ENCODE measurements around the gene CCL26.
"Not testable (repeated sequence)": the region's sequence is repeated elsewhere in the genome, so short reads cannot be mapped to it uniquely, and the experiment has no call there.

The CCL26 gene

GRCh38 chr7:75772081-75773077 lies at the start of gene CCL26:
CCL26 (minus strand) TSS chr7:75772211; CDS start chr7:75772176, 35 bp downstream.
- DNase-seq = no peak

GRCh38 chr7:75820688-75821087 lies 48.7 kb upstream of the CCL26 start:
- DNase-seq = no peak

- DNase-seq = no peak
Observed at GRCh38 chr7:75819711-75820110, 47.7 kb upstream of the CCL26 start.

GRCh38 chr7:75818472-75818871 lies 46.5 kb upstream of the CCL26 start:
- no peak for DNase-seq

GRCh38 chr7:75817116-75817515 lies 45.1 kb upstream of the CCL26 start:
- DNase-seq = no peak

- DNase-seq = no peak
Observed at GRCh38 chr7:75815418-75816064, 43.5 kb upstream of the CCL26 start.

- DNase-seq = no peak
Observed at GRCh38 chr7:75814407-75814947, 42.5 kb upstream of the CCL26 start.

- DNase-seq = no peak
Observed at GRCh38 chr7:75813781-75814236, 41.8 kb upstream of the CCL26 start, which contains the start of gene CCL24. CCL24 (minus strand) TSS chr7:75813806; CDS start chr7:75813715, 91 bp downstream.

- DNase-seq = no peak
Observed at GRCh38 chr7:75813084-75813483, 41.1 kb upstream of the CCL26 start.

GRCh38 chr7:75811894-75812678 lies 40.1 kb upstream of the CCL26 start:
- no peak for DNase-seq

- DNase-seq = no peak
Observed at GRCh38 chr7:75809396-75809795, 37.4 kb upstream of the CCL26 start.

- no peak for DNase-seq
Observed at GRCh38 chr7:75808106-75808505, 36.1 kb upstream of the CCL26 start.

GRCh38 chr7:75807452-75807851 lies 35.4 kb upstream of the CCL26 start:
- DNase-seq = no peak

- DNase-seq = no peak
Observed at GRCh38 chr7:75806560-75807307, 34.7 kb upstream of the CCL26 start.

- no peak for DNase-seq
Observed at GRCh38 chr7:75804705-75805104, 32.7 kb upstream of the CCL26 start.

- DNase-seq = no peak
Observed at GRCh38 chr7:75804004-75804403, 32.0 kb upstream of the CCL26 start.

- no peak for DNase-seq
Observed at GRCh38 chr7:75802552-75802821, 30.5 kb upstream of the CCL26 start.

- DNase-seq = peak; percentile 5
Observed at GRCh38 chr7:75798770-75799169, 26.8 kb upstream of the CCL26 start.

- no peak for DNase-seq
Observed at GRCh38 chr7:75796420-75796819, 24.4 kb upstream of the CCL26 start.

GRCh38 chr7:75795831-75796285 lies 23.8 kb upstream of the CCL26 start:
- no peak for DNase-seq

GRCh38 chr7:75793676-75794075 lies 21.7 kb upstream of the CCL26 start:
- no peak for DNase-seq

- DNase-seq = not testable (repeated sequence)
Observed at GRCh38 chr7:75792567-75792966, 20.6 kb upstream of the CCL26 start.

All from CD4-positive, alpha-beta T cell treated with Interleukin-17A for 4 hours (primary cell).